DOHH2 (cell line): ENCODE data around the gene CRK.
A peak's percentile ranks its signal among the peaks of the same experiment; 100 is the strongest.

Experiments
- H3F3A ChIP-seq: fragments of 200-600 bp; sonication (generic), shearing (Covaris generic); 2 replicates; pipeline ENCODE4 v1.6.0; 2016; ENCODE audit warnings: antibody characterized with exemption, mild to moderate bottlenecking; ENCODE audit not compliant: control insufficient read depth, insufficient read depth
- H3K27ac ChIP-seq: fragments of 200-600 bp; sonication (generic); 2 replicates; pipeline ENCODE4 v1.5.1; 2014; ENCODE audit warnings: low read depth, mild to moderate bottlenecking, low read length, moderate library complexity
- H3K27me3 ChIP-seq: fragments of 200-600 bp; sonication (generic); 2 replicates; pipeline ENCODE4 v1.6.1; 2014; ENCODE audit warnings: mild to moderate bottlenecking, low read length, mixed read lengths; ENCODE audit not compliant: control insufficient read depth
- H3K36me3 ChIP-seq: fragments of 200-600 bp; sonication (generic); 2 replicates; pipeline ENCODE4 v1.6.1; 2014; ENCODE audit warnings: mild to moderate bottlenecking, low read length, moderate library complexity, mixed read lengths; ENCODE audit not compliant: control insufficient read depth
- H3K4me1 ChIP-seq: fragments of 200-600 bp; sonication (generic); 2 replicates; pipeline ENCODE4 v1.6.1; 2014; ENCODE audit warnings: mild to moderate bottlenecking, low read length, mixed read lengths; ENCODE audit not compliant: control insufficient read depth
- H3K4me2 ChIP-seq: fragments of 200-600 bp; sonication (generic); 2 replicates; pipeline ENCODE4 v1.6.0; 2014; ENCODE audit warnings: mild to moderate bottlenecking, low read length, moderate library complexity
- H3K4me3 ChIP-seq: fragments of 200-600 bp; sonication (generic); 2 replicates; pipeline ENCODE4 v1.5.1; 2014; ENCODE audit warnings: mild to moderate bottlenecking, low read length, mixed read lengths
- H3K79me2 ChIP-seq: fragments of 200-600 bp; sonication (generic); 2 replicates; pipeline ENCODE4 v1.6.1; 2014; ENCODE audit warnings: mild to moderate bottlenecking, low read length, mixed read lengths; ENCODE audit not compliant: control insufficient read depth
- H3K9me2 ChIP-seq: fragments of 200-600 bp; sonication (generic); replicated peaks from 2 replicates; pipeline ENCODE4 v1.6.1; 2014; ENCODE audit warnings: mild to moderate bottlenecking, low read length, mixed read lengths; ENCODE audit not compliant: control insufficient read depth
- H3K9me3 ChIP-seq: fragments of 200-600 bp; sonication (generic); 2 replicates; pipeline ENCODE4 v1.6.1; 2014; ENCODE audit warnings: antibody characterized with exemption, low read length, mixed read lengths; ENCODE audit not compliant: control insufficient read depth, insufficient read depth
- H4K20me1 ChIP-seq: fragments of 200-600 bp; sonication (generic); 2 replicates; pipeline ENCODE4 v1.6.0; 2014; ENCODE audit warnings: low read depth, mild to moderate bottlenecking, antibody characterized with exemption, low read length, moderate library complexity; ENCODE audit not compliant: control insufficient read depth, insufficient read depth
- EZH2phosphoT487 ChIP-seq: fragments of 200-600 bp; sonication (generic); IDR thresholded peaks from 2 replicates; pipeline ENCODE4 v1.6.1; 2017; ENCODE audit warnings: borderline replicate concordance, mild to moderate bottlenecking, antibody characterized with exemption, low read length, moderate library complexity, mixed read lengths
- TF ChIP-seq, protein P1 (sequence below): fragments of 200-600 bp; sonication (generic); IDR thresholded peaks from one replicate; pipeline ENCODE4 v1.5.1; 2014; ENCODE audit warnings: antibody characterized with exemption, mild to moderate bottlenecking, low read depth, low read length; ENCODE audit not compliant: poor library complexity, severe bottlenecking

Gene CRK

DNA sequence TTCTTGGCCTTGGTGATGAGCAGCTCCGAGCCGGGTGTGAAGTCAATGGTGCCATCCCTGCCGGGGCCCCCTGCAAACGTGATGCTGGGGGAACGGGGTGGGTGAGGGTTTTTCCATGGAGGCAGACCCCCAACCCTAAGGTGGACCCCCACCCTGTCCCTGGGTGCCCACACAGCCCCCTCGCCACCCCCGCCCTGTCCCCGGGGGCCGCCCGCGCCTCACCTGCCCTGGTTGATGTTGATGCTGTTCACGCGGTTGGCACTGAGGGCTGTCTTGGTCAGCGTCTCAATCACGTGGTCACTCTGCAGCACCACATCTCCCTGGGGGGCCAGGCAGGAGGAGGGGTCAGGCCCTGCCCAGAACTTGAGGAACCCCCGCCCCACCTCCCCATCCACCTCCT, 11.2 kb upstream of the CRK start:
- H3K4me2 ChIP-seq: no peak overlapping the region
- peaks cover 12% of the 10 kb centered on the region for H3K36me3 ChIP-seq
- no peak for TF ChIP-seq EZH2phosphoT487
- TF ChIP-seq, protein P1, sequence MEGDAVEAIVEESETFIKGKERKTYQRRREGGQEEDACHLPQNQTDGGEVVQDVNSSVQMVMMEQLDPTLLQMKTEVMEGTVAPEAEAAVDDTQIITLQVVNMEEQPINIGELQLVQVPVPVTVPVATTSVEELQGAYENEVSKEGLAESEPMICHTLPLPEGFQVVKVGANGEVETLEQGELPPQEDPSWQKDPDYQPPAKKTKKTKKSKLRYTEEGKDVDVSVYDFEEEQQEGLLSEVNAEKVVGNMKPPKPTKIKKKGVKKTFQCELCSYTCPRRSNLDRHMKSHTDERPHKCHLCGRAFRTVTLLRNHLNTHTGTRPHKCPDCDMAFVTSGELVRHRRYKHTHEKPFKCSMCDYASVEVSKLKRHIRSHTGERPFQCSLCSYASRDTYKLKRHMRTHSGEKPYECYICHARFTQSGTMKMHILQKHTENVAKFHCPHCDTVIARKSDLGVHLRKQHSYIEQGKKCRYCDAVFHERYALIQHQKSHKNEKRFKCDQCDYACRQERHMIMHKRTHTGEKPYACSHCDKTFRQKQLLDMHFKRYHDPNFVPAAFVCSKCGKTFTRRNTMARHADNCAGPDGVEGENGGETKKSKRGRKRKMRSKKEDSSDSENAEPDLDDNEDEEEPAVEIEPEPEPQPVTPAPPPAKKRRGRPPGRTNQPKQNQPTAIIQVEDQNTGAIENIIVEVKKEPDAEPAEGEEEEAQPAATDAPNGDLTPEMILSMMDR: no peak
- H3K79me2 ChIP-seq: no peaks in the 10 kb centered on the region
- no peaks in the 10 kb centered on the region; the same call in 1 of the 2 replicates for H4K20me1 ChIP-seq
- H3K9me3 ChIP-seq: no peaks in the 10 kb centered on the region
- H3F3A ChIP-seq: no peaks in the 10 kb centered on the region
- no peaks in the 10 kb centered on the region for H3K9me2 ChIP-seq
- H3K27ac ChIP-seq: no peak overlapping the region
- H3K27me3 ChIP-seq: peaks cover 4% of the 10 kb centered on the region; the same call in 1 of the 2 replicates
- H3K4me3 ChIP-seq: no peak overlapping the region
- H3K4me1 ChIP-seq: peaks cover 18% of the 10 kb centered on the region

- H3K4me1 ChIP-seq: peaks cover 27% of the 10 kb centered on the region
- H3K36me3 ChIP-seq: peaks cover 9% of the 10 kb centered on the region
- no peak overlapping the region for H3K27ac ChIP-seq
- no peaks in the 10 kb centered on the region; the same call in 1 of the 2 replicates for H4K20me1 ChIP-seq
- H3K79me2 ChIP-seq: no peaks in the 10 kb centered on the region
- H3K9me2 ChIP-seq: no peaks in the 10 kb centered on the region
- H3K4me3 ChIP-seq: no peak overlapping the region
- TF ChIP-seq, protein P1: no peak
- TF ChIP-seq EZH2phosphoT487: no peak
- H3K27me3 ChIP-seq: peaks cover 15% of the 10 kb centered on the region; the same call in 1 of the 2 replicates
- H3K4me2 ChIP-seq: no peak overlapping the region
- no peaks in the 10 kb centered on the region for H3K9me3 ChIP-seq
- 0 out of 2 replicates have a peak, but pooled peaks cover 4% of the 10 kb centered on the region for H3F3A ChIP-seq
These were observed 8.2 kb upstream of the CRK start for GRCh38 chr17:1464186-1464585.

DNA sequence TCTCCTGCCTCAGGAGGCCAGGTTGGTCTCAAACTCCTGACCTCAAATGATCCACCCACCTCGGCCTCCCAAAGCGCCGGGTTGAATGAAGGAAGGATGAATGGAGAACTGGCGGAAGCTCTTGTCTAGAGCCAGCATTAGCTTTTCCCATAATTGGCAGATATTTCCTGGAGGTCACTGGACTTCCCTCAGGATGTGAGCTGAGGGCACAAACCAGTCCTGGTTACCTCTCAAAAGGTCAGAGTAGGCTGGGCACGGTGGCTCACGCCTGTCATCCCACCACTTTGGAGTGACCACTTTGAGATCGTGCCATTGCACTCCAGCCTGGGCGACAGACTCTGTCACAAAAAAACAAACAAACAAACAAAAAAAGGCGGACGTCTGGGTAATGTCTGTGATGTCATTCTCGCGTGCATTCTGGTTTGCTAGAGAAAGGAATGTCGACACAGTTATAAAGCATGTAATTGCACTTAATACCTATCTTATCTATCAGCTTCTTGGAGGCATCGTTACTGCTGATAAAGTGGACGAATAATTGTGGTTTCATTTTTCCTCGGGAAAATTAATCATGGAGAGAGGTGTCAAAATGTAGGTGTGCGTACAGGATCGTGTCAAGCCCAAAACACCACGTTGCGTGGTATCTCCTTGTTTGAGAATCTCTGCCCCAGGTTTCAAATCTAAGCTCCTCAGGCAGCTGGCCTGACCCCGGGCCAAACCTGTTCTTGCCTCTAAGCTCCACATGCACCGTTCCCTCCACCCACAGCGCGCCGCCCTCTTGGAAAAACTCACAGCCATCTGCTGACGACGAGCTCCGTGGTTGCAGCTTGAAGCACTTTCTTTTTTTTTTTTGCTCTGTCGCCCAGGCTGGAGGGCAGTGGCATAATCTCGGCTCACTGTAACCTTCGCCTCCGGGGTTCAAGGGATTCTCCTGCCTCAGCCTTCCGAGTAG, 6.4 kb upstream of the CRK start:
- no peaks in the 10 kb centered on the region for H3K9me3 ChIP-seq
- peak overlapping the region; percentile 63 for H3K4me2 ChIP-seq
- H3F3A ChIP-seq: 0 out of 2 replicates have a peak, but pooled peaks cover 4% of the 10 kb centered on the region
- no peaks in the 10 kb centered on the region for H3K9me2 ChIP-seq
- H3K4me1 ChIP-seq: peaks cover 27% of the 10 kb centered on the region
- H3K27me3 ChIP-seq: peaks cover 15% of the 10 kb centered on the region; the same call in 1 of the 2 replicates
- H4K20me1 ChIP-seq: no peaks in the 10 kb centered on the region; the same call in 1 of the 2 replicates
- H3K36me3 ChIP-seq: no peaks in the 10 kb centered on the region
- no peaks in the 10 kb centered on the region for H3K79me2 ChIP-seq
- peak overlapping the region; percentile 39; the same call in 1 of the 2 replicates for H3K4me3 ChIP-seq
- no peak overlapping the region for H3K27ac ChIP-seq
- TF ChIP-seq, protein P1: no peak
- no peak for TF ChIP-seq EZH2phosphoT487
